Suprapubic skin (tissue), 4 donors: ENCODE measurements around the gene PTPN20. TPM values are rescaled to one million over a fixed set of nuclear protein-coding genes. Genes with fewer than 3 reads are reported as not detected.

Source experiments
- DNase-seq, 2 donors: peaks; one replicate each; pipeline ENCODE4 v3.0.0-alpha.2; 2019; ENCODE audit warnings: low spot score in 2 of 2
- H3K27ac ChIP-seq: fragments of 200-600 bp; sonication (generic); one replicate; pipeline ENCODE4 v1.5.1; 2019
- H3K27me3 ChIP-seq: fragments of 200-600 bp; sonication (generic); one replicate; pipeline ENCODE4 v1.5.1; 2019
- H3K36me3 ChIP-seq: fragments of 200-600 bp; sonication (generic); one replicate; pipeline ENCODE4 v1.5.1; 2019
- H3K4me1 ChIP-seq: fragments of 200-600 bp; sonication (generic); one replicate; pipeline ENCODE4 v1.5.1; 2019
- H3K4me3 ChIP-seq: fragments of 200-600 bp; sonication (generic); one replicate; pipeline ENCODE4 v1.5.1; 2019; ENCODE audit warnings: mild to moderate bottlenecking
- H3K9me3 ChIP-seq: fragments of 200-600 bp; sonication (generic); one replicate; pipeline ENCODE4 v1.5.1; 2019
- CTCF ChIP-seq, 2 donors: fragments of 200-600 bp in 1 of 2; fragments of 450-650 bp in 1 of 2; sonication (generic) in 1 of 2; IDR thresholded peaks; one replicate each; pipeline ENCODE4 v1.5.1; 2016 to 2019; ENCODE audit warnings: antibody characterized with exemption in 2 of 2, mild to moderate bottlenecking in 1 of 2, moderate library complexity in 1 of 2
- EP300 ChIP-seq: sonication (generic); formaldehyde crosslinking; IDR thresholded peaks from one replicate; pipeline ENCODE4 v1.6.1; 2017; ENCODE audit warnings: antibody characterized with exemption
- POLR2A ChIP-seq, 2 donors: fragments of 450-650 bp; IDR thresholded peaks; one replicate each; pipeline ENCODE4 v1.6.1; 2017; ENCODE audit warnings: antibody characterized with exemption in 2 of 2, mild to moderate bottlenecking in 2 of 2, moderate library complexity in 2 of 2
- POLR2AphosphoS5 ChIP-seq, 3 donors: sonication (generic); formaldehyde crosslinking; IDR thresholded peaks; one replicate each; pipeline ENCODE4 v1.6.1; 2017; ENCODE audit warnings: antibody characterized with exemption in 3 of 3
- WGBS: methylation state at CpG from one replicate; pipeline ENCODE4 v1.1.5; 2018; 5-methylcytosine and 5-hydroxymethylcytosine counted together
- total RNA-seq, 4 donors: library from RNA; depleted of rRNA; stranded (reverse); fragments of >200 nt; gene quantifications; one replicate each; pipeline ENCODE4 v1.1.0, GENCODE V29; 2016

PTPN20 gene
- total RNA-seq, 4 donors from 2014 or later: 3.2 to 11.5 (median 6.4) TPM

DNA sequence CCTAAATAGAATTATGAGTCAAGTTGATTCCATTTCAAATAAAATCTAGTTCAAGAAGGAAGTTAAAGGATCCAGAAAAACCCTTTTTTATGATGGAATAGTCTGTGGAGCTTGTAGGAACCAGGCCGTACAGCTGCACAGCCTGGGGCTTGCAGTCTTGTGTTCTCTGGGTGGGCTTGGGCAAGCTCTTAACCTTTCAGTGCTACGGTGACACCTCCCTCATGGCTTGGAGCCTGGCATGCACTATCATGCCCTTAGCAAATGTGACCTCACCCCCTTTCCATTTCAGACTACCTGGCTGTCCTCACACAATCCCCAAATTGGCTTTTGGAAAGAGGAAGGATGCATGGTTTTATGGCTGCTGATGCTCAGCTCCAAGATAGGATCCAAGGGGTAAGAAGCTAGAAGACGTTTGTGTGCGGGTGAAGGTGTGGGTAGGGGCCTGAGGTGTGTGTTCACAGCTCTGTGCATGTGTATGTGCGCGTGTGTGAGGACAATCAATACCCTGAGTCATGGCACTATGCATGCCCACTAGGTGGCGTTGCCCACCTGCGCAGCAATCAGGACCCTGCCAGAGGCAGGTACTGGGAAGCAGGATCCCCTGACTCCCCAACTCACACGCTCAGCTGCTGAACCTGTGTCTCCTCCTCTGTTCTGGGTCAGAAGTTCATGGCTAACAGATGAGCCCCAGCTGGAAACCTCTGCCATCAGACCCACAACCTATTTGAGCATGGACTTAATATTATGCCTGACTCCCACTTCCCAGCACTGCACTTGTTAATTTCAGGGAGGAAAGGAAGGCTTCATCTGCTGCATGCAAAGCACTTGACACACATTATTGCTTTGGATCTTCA is 113.4 kb downstream of the PTPN20 start:
- WGBS: 41% methylated on average over 9 of the region's 9 CpGs
- Histone ChIP-seq H3K4me3 (no peak overlapping the region), H3K9me3 (no peaks in the 10 kb centered on the region), H3K27me3 (no peaks in the 10 kb centered on the region), H3K4me1 (peaks cover 3% of the 10 kb centered on the region), H3K27ac (no peak overlapping the region), H3K36me3 (no peaks in the 10 kb centered on the region)
- TF ChIP-seq EP300: no peak
- peak; percentile 30 to 78 for TF ChIP-seq CTCF (IDR thresholded peaks at IDR 0.05)
- peak; percentile 64 to 76 for DNase-seq

- Histone ChIP-seq H3K36me3 (no peaks in the 10 kb centered on the region), H3K27me3 (no peaks in the 10 kb centered on the region), H3K9me3 (no peaks in the 10 kb centered on the region), H3K4me3 (no peak overlapping the region), H3K4me1 (peaks cover 3% of the 10 kb centered on the region), H3K27ac (no peak overlapping the region)
- 67% methylated on average over 3 of the region's 4 CpGs for WGBS
- TF ChIP-seq POLR2AphosphoS5 (IDR thresholded peaks at IDR 0.05): no peak
- TF ChIP-seq EP300: no peak
- no peak for TF ChIP-seq POLR2A (IDR thresholded peaks at IDR 0.05)
- no peak for TF ChIP-seq CTCF (IDR thresholded peaks at IDR 0.05)
- peak in 1 of 2 donors; percentile 55 for DNase-seq
Observed at GRCh38 chr10:47025253-47025539, 114.0 kb downstream of the PTPN20 start.

DNA sequence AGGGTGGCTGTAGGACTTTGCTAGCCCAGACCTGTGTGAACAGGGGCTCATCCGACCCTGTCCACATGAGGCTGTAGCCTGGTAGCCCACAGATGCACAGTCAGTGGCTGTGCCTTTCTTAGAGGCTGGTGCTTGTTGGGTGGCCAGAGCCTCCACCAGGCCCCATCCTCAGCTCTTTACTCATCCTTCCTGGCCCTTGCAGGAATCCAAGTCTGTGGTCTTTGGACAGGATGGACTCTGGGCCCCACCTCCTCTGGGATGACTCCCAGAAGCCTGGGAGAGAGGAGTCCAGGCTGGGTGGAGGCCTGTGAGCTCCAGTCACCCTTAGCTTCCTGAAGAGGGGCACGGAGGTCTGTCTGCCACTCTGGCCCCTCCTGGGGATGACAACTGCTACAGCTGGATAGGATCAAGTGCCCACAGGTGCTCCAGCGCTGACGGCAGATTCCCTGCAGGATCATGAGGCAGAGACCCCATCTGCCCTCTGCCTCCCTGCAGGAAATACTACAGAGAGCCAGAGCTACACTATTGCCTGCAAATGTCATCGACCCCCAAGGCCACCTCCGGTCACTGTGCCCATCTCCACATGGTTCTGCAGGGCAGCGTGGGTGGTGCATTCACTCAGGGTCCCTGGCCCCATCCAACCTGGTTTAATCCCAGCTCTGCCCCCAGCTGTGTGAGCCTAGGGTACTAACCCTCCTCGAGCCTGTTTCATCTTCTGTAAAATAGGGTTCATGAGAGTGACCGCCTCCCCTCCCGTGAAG is 114.5 kb downstream of the PTPN20 start:
- H3K9me3 ChIP-seq: no peaks in the 10 kb centered on the region
- no peaks in the 10 kb centered on the region for H3K27me3 ChIP-seq
- TF ChIP-seq EP300 (no peak), POLR2AphosphoS5 (IDR thresholded peaks at IDR 0.05) (no peak), POLR2A (IDR thresholded peaks at IDR 0.05) (no peak), CTCF (IDR thresholded peaks at IDR 0.05) (no peak)
- no peak overlapping the region for H3K27ac ChIP-seq
- peak; percentile 58 to 76 for DNase-seq
- H3K36me3 ChIP-seq: no peaks in the 10 kb centered on the region
- WGBS: 75% methylated on average over 4 of the region's 10 CpGs
- peaks cover 3% of the 10 kb centered on the region for H3K4me1 ChIP-seq
- H3K4me3 ChIP-seq: no peak overlapping the region

- Histone ChIP-seq H3K9me3 (no peaks in the 10 kb centered on the region), H3K4me1 (peaks cover 6% of the 10 kb centered on the region), H3K4me3 (no peak overlapping the region), H3K36me3 (no peaks in the 10 kb centered on the region), H3K27ac (no peak overlapping the region), H3K27me3 (no peaks in the 10 kb centered on the region)
- peak; percentile 49 to 51 for DNase-seq
- TF ChIP-seq POLR2AphosphoS5 (IDR thresholded peaks at IDR 0.05) (no peak), EP300 (no peak), CTCF (IDR thresholded peaks at IDR 0.05) (no peak), POLR2A (IDR thresholded peaks at IDR 0.05) (no peak)
- 100% methylated on average over 5 of the region's 11 CpGs for WGBS
Observed at GRCh38 chr10:47026301-47027107, 115.3 kb downstream of the PTPN20 start.
